ENCODE results near the gene SLC44A5. TPM values are rescaled to one million over a fixed set of nuclear protein-coding genes. Genes with fewer than 3 reads are reported as not detected.

SLC44A5 gene
- total RNA-seq, 1 donor from 2014 or later: 0.69 TPM

- peaks cover 3% of the 10 kb centered on the region for H3K9me3 Mint-ChIP-seq
- no peak overlapping the region for H3K4me3 Mint-ChIP-seq
- no peak overlapping the region for H3K27ac Mint-ChIP-seq
- CTCF ChIA-PET: no interaction called here
- intact Hi-C loops (cut with micrococcal nuclease): no loop called here
- no peaks in the 10 kb centered on the region for H3K4me1 Mint-ChIP-seq
- no peaks in the 10 kb centered on the region for H3K27me3 Mint-ChIP-seq
- TF ChIP-seq CTCF (IDR thresholded peaks at IDR 0.05): no peak
- POLR2A ChIA-PET: no interaction called here
- DNase-seq: no peak
- no peaks in the 10 kb centered on the region for H3K36me3 Mint-ChIP-seq (ENCODE audit: low read depth)
- no peak for ATAC-seq (ENCODE audit: low read depth)
These were observed 439.9 kb downstream of the SLC44A5 start for GRCh38 chr1:75170981-75171380.

- Mint-ChIP-seq H3K27me3 (no peaks in the 10 kb centered on the region), H3K4me1 (no peaks in the 10 kb centered on the region), H3K27ac (no peak overlapping the region), H3K4me3 (no peak overlapping the region), H3K36me3 (ENCODE audit: low read depth) (no peaks in the 10 kb centered on the region), H3K9me3 (peaks cover 3% of the 10 kb centered on the region)
- intact Hi-C loops (cut with micrococcal nuclease): no loop called here
- ChIA-PET CTCF (no interaction called here), POLR2A (no interaction called here)
- DNase-seq: no peak
- TF ChIP-seq CTCF (IDR thresholded peaks at IDR 0.05): no peak
- ATAC-seq (ENCODE audit: low read depth): no peak
These were observed 440.9 kb downstream of the SLC44A5 start for GRCh38 chr1:75170011-75170410.

- Mint-ChIP-seq H3K4me1 (no peaks in the 10 kb centered on the region), H3K4me3 (no peak overlapping the region), H3K27me3 (no peaks in the 10 kb centered on the region), H3K27ac (no peak overlapping the region), H3K36me3 (ENCODE audit: low read depth) (no peaks in the 10 kb centered on the region), H3K9me3 (peaks cover 3% of the 10 kb centered on the region)
- no peak for TF ChIP-seq CTCF (IDR thresholded peaks at IDR 0.05)
- intact Hi-C loops (cut with micrococcal nuclease): no loop called here
- CTCF ChIA-PET: no interaction called here
- ATAC-seq (ENCODE audit: low read depth): no peak
- DNase-seq: no peak
- POLR2A ChIA-PET: no interaction called here
These were observed 444.1 kb downstream of the SLC44A5 start for GRCh38 chr1:75166821-75167220.

GRCh38 chr1:75165264-75165663 is 445.6 kb downstream of the SLC44A5 start:
- Mint-ChIP-seq H3K36me3 (ENCODE audit: low read depth) (no peaks in the 10 kb centered on the region), H3K4me1 (no peaks in the 10 kb centered on the region), H3K9me3 (peaks cover 3% of the 10 kb centered on the region), H3K4me3 (no peak overlapping the region), H3K27ac (no peak overlapping the region), H3K27me3 (no peaks in the 10 kb centered on the region)
- ATAC-seq (ENCODE audit: low read depth) (no peak), DNase-seq (no peak)
- TF ChIP-seq CTCF (IDR thresholded peaks at IDR 0.05): no peak
- ChIA-PET POLR2A (no interaction called here), CTCF (no interaction called here)
- intact Hi-C loops (cut with micrococcal nuclease): no loop called here

- Mint-ChIP-seq H3K27me3 (no peaks in the 10 kb centered on the region), H3K4me3 (no peak overlapping the region), H3K27ac (no peak overlapping the region), H3K4me1 (no peaks in the 10 kb centered on the region), H3K9me3 (no peaks in the 10 kb centered on the region), H3K36me3 (ENCODE audit: low read depth) (no peaks in the 10 kb centered on the region)
- ChIA-PET CTCF (no interaction called here), POLR2A (no interaction called here)
- no peak for TF ChIP-seq CTCF (IDR thresholded peaks at IDR 0.05)
- no peak for DNase-seq
- no peak for ATAC-seq (ENCODE audit: low read depth)
- intact Hi-C loops (cut with micrococcal nuclease): no loop called here
These were observed 451.8 kb downstream of the SLC44A5 start for GRCh38 chr1:75159154-75159553.

Other genes with a start within 250 kb of the SLC44A5 start
- gene ACADM, start 113.6 kb upstream of the SLC44A5 start, total RNA-seq: 49.4 and 49.9 TPM in 2 replicates
- 203 and 234 TPM in 2 replicates for gene RABGGTB, start 175.1 kb upstream of the SLC44A5 start, total RNA-seq
- 1.2 and 1.4 TPM in 2 replicates for gene MSH4, start 185.8 kb upstream of the SLC44A5 start, total RNA-seq

All from activated B cell treated with CpG ODN at 0.5 μM for 24 hours (primary cell).